Fibroblast of villous mesenchyme (primary cell): ENCODE measurements around the gene SLC12A3. TPM values are rescaled to one million over a fixed set of nuclear protein-coding genes. Genes with fewer than 3 reads are reported as not detected.

Experiments used
- DNase-seq: peaks from one replicate; pipeline ENCODE4 v3.0.0-alpha.2; 2010; ENCODE audit warnings: low read depth
- H3K4me3 ChIP-seq: 2 replicates; pipeline ENCODE4 v1.5.1; 2011; ENCODE audit warnings: low read depth, mild to moderate bottlenecking, low read length
- total RNA-seq: library from RNA; depleted of rRNA; stranded (reverse); fragments of >200 nt; gene quantifications from 2 replicates; pipeline ENCODE4 v1.2.3, GENCODE V29; 2012
- TF ChIP-seq, protein P1 (sequence below): IDR thresholded peaks from 2 replicates; pipeline ENCODE4 v1.5.1; 2012; ENCODE audit warnings: low read depth, mild to moderate bottlenecking, low read length; ENCODE audit not compliant: insufficient read depth

The SLC12A3 gene
- total RNA-seq, 1 donor = not detected

DNA sequence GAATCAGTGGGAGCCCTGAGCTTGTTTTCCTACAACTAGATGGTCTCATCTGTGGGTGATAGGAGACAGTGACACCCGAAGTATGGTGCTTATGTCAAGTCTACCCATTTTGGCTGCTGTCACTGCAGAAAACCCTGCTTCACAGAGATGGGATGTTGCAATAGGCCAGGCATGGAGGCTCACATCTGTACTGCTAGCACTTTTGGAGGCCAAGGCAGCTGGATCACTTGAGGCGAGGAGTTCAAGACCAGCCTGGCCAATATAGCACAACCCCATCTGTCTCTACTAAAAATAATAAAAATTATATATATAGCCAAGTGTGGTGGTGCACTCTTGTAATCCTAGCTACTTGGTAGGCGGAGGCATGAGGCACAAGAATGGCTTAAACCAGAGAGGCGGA is 64.6 kb downstream of the SLC12A3 start:
- TF ChIP-seq, protein P1, sequence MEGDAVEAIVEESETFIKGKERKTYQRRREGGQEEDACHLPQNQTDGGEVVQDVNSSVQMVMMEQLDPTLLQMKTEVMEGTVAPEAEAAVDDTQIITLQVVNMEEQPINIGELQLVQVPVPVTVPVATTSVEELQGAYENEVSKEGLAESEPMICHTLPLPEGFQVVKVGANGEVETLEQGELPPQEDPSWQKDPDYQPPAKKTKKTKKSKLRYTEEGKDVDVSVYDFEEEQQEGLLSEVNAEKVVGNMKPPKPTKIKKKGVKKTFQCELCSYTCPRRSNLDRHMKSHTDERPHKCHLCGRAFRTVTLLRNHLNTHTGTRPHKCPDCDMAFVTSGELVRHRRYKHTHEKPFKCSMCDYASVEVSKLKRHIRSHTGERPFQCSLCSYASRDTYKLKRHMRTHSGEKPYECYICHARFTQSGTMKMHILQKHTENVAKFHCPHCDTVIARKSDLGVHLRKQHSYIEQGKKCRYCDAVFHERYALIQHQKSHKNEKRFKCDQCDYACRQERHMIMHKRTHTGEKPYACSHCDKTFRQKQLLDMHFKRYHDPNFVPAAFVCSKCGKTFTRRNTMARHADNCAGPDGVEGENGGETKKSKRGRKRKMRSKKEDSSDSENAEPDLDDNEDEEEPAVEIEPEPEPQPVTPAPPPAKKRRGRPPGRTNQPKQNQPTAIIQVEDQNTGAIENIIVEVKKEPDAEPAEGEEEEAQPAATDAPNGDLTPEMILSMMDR = no peak
- DNase-seq = no peak
- H3K4me3 ChIP-seq = no peak overlapping the region

DNA sequence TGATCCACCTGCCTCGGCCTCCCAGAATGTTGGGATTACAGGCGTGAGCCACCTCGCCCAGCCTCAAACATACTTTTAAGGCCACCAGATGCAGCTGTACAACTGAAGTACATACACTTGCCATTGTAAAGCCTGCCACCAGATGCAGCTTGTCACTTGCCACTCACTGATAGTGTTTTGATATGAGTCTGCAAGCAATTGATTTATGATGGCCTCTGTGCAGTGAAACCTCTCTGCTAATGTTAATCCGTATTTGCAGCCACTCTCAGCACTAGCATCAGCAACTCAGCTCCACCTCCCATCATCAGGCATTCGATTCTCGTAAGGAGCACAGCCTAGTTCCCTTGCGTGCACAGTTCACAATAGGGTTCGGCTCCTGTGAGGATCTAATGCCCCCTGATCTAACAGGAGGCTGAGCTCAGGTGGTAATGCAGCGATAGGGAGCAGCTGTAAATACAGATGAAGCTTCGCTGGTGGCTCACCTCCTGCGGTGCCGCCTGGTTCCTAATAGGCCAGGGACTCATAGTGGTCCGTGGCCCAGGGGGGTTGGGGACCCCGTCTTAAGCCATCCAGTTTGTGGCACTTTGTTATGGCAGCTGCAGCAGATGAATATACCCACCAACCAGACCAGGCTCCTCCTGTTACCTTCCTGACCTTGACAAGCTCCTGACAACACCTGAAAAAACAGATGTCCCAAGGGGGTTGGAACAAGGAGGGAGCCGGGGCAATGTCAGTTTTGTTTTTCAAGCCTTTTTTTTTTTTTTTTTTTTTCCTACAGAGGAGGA is 65.7 kb downstream of the SLC12A3 start:
- no peak overlapping the region for H3K4me3 ChIP-seq
- TF ChIP-seq, protein P1 = no peak
- no peak for DNase-seq

DNA sequence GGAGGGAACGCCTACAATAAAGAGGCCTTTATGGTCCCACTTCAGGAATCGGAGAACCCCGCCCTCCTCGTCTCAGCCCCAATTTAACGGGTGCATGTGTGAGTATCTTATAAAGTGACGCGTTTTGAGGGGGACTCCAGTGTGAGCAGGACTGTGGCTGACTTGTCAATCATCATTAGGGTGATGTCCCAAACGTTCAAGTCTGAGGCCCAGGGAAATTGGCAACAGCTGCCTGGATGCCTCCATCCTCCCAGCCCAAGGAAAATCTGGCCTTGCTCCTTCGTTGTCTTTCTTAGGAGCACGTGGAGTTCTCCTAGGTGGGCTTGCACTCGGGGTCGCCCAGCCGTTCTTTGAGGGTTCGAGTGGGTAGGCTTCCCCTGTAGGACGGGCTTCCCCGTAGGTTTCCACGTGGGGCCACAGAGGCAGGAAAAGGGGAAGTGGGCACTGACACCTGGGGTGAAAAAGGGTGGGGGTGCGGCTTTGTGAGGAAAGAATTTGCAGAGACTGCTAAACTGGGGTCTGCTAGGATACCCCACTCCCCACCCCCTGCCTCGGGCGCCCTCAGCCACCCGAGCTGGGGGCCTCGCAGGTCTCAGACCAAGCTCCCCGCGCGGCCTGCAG is 66.4 kb downstream of the SLC12A3 start:
- H3K4me3 ChIP-seq = peak overlapping the region; percentile 31
- DNase-seq = no peak
- TF ChIP-seq, protein P1 = no peak

DNA sequence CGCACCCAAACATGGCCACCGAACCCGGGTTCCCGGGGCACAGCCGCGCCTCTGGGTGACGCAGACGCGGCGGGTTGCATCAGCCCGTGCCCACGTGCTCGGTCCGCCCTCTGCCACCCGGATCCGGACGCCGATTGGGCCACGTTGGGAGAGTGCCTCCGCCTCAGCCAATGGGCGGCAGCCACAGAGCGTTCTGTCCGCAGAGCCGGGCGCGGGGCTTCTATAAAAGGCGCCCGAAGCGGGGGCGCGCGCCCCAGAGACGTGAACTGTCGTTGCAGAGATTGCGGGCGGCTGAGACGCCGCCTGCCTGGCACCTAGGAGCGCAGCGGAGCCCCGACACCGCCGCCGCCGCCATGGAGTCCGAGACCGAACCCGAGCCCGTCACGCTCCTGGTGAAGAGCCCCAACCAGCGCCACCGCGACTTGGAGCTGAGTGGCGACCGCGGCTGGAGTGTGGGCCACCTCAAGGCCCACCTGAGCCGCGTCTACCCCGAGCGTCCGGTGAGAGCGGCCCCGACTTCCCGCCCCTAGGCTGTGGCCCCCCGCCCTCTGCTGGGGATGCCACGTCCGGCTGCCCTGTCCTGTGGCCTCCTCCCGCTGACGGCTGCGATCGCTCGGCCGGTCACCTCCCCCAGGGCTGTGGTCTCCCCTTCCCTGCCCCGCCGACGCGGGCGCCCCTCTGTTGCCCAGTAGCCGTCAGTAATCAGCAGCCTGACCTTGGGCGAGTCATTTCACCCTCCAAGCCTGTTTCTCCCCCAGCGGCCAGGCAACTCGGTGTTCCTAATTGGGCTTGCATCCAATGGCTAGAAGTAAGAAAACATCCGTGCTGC is 67.1 kb downstream of the SLC12A3 start, which contains the start of gene HERPUD1:
TSS of gene HERPUD1 (plus strand) at position 251 of the 829 bp plus-strand sequence. CDS start at position 354, 103 bp downstream.
- TF ChIP-seq, protein P1 = peak; percentile 13
- peak; percentile 98 for DNase-seq

DNA sequence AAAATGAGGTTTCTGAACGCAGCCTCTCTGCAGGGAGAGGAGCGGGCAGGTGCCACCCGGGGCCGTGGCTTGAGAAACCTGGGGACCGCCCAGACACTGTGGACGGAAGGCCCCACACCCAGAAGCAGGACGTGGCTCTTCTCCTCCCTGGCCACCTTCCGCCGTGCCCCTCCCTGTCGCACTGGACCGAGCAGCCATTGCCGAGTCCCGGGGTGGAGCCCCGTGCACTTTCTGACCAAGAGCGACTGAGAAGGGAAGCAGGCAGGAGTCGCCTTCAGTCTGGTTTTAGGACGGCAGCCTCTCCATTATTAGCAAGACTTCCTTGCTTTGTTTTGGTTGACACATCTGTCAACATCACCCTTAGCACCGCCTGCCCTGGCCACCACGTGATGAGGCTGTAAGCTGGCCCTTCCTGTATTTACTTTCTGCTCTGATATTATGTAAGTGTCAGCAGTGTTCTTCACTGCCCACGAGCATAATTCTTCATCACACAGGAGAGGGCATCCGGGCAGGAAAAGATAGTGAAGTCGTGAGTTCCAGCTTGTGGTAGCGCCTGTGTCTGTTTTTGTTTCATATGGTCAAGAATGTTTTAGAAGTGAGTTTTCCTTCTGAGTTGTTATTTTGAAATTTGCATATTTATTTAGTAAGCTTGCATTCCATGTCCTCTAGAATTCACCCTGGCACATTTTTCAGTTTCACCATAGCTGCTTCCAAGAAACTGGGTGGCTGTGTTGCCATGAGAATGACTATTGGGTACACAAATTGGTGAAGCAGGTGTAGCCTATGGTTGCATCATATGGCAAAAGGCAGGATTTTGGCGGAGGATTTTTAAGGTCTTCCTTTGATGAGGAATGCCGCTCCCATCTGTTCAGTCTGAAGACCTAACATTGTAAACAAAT is 68.0 kb downstream of the SLC12A3 start:
- TF ChIP-seq, protein P1 = no peak
- DNase-seq = peak; percentile 88
- H3K4me3 ChIP-seq = peak overlapping the region; percentile 100

More for the DNA sequence above, 67.1 kb downstream of the SLC12A3 start, which contains the start of gene HERPUD1:
- peak within 1 kb of the TSS; percentile 100 for H3K4me3 ChIP-seq
